ENCODE results near the gene MYL9.

Gene MYL9

DNA sequence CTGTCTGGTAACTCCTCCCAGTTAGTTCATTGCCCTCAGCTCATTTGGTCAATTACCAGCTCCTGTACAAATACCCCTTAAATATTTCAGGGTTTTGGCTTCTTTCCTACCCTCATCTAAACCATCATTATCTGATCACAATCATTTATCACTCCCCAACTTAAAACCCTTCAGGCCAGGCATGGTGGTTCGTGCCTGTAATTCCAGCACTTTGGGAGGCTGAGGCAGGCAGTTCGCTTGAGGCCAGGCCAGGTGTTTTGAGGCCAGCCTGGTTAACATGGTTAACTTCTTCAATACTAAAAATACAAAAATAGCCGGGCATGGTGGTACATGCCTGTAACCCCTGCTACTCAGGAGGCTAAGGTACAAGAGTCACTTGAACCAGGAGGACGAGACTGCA is 41.5 kb downstream of the MYL9 start:
- Histone ChIP-seq H3K9me3 (ENCODE audit: control insufficient read depth, low read length) (no peaks in the 10 kb centered on the region), H3K27me3 (ENCODE audit: control insufficient read depth, insufficient read depth, low read length, poor library complexity, severe bottlenecking) (no peaks in the 10 kb centered on the region), H3K4me1 (ENCODE audit: control insufficient read depth, insufficient read depth, low read length) (peaks cover 6% of the 10 kb centered on the region), H3K4me3 (ENCODE audit: insufficient read depth, low read depth, low read length) (no peak overlapping the region), H3K27ac (ENCODE audit: insufficient read depth, low read depth, low read length, poor library complexity, severe bottlenecking) (no peak overlapping the region), H3K36me3 (ENCODE audit: control insufficient read depth, insufficient read depth, low read length) (peaks cover 23% of the 10 kb centered on the region)
- 91 to 94% methylated on average over 4 of the region's 4 CpGs for WGBS, 2 experiments

DNA sequence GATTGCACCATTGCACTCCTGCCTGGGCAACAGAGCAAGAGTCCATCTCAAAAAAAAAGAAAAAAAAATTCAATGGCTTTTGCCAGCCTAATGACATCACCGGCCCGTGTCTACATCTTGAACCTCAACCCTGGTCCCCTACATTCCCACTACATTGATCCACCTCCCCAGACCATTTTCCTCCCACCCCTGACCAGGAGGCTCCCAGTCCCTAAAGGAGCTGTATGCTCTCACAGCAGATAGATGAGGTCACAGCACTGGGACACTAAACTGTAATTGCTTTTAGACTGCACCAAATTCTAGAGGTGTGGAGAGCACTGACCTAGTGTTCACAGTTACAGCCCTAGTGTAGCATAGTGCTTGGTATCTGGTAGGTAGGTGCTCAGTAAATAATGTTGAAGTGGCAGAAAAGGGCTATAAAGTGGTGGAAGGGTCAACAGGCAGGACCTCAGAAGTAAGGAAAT is 42.7 kb downstream of the MYL9 start:
- H3K4me3 ChIP-seq (ENCODE audit: insufficient read depth, low read depth, low read length): no peak overlapping the region
- 95 to 98% methylated on average over 2 of the region's 2 CpGs for WGBS, 2 experiments
- no peaks in the 10 kb centered on the region for H3K27me3 ChIP-seq (ENCODE audit: control insufficient read depth, insufficient read depth, low read length, poor library complexity, severe bottlenecking)
- peaks cover 6% of the 10 kb centered on the region for H3K4me1 ChIP-seq (ENCODE audit: control insufficient read depth, insufficient read depth, low read length)
- no peaks in the 10 kb centered on the region for H3K9me3 ChIP-seq (ENCODE audit: control insufficient read depth, low read length)
- no peak overlapping the region for H3K27ac ChIP-seq (ENCODE audit: insufficient read depth, low read depth, low read length, poor library complexity, severe bottlenecking)
- H3K36me3 ChIP-seq (ENCODE audit: control insufficient read depth, insufficient read depth, low read length): peaks cover 17% of the 10 kb centered on the region

DNA sequence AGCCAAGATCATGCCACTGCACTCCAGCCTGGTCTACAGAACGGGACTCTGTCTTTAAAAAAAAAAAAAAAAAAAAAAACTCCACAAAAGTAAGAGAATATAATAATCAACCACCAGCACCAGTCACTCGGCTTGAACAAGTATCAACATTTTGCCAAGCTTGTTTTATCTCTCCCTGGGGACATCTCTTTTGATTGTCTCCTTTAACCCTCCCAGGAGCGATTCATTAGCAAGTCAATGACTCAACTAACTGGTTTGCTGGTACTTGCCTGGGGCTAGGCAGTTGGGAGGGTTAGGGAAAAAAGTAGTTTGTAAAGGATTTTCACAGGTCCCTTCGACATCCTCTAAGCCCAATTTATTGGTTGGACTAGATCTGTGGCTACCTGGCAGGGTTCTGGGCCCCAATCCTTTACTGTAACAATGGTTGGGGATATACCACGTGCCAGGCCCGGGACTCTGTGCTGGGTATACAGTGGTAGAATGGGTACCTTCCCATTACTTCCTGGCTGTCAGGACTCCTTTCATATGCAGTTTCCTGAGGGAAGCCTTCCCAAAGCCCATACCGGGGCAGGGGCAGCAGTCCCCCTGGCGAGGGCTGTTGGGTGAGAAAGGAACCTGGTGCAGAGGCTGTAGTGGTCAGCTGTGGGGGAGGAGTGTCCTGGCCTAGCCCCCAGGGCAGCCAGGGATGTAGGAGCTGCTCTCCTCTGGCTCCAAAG is 44.2 kb downstream of the MYL9 start:
- Histone ChIP-seq H3K27me3 (ENCODE audit: control insufficient read depth, insufficient read depth, low read length, poor library complexity, severe bottlenecking) (no peaks in the 10 kb centered on the region), H3K27ac (ENCODE audit: insufficient read depth, low read depth, low read length, poor library complexity, severe bottlenecking) (peak overlapping the region; percentile 18), H3K4me3 (ENCODE audit: insufficient read depth, low read depth, low read length) (no peak overlapping the region), H3K4me1 (ENCODE audit: control insufficient read depth, insufficient read depth, low read length) (peaks cover 6% of the 10 kb centered on the region), H3K9me3 (ENCODE audit: control insufficient read depth, low read length) (no peaks in the 10 kb centered on the region), H3K36me3 (ENCODE audit: control insufficient read depth, insufficient read depth, low read length) (peaks cover 5% of the 10 kb centered on the region)
- 10 to 12% methylated on average over 8 of the region's 8 CpGs for WGBS, 2 experiments

DNA sequence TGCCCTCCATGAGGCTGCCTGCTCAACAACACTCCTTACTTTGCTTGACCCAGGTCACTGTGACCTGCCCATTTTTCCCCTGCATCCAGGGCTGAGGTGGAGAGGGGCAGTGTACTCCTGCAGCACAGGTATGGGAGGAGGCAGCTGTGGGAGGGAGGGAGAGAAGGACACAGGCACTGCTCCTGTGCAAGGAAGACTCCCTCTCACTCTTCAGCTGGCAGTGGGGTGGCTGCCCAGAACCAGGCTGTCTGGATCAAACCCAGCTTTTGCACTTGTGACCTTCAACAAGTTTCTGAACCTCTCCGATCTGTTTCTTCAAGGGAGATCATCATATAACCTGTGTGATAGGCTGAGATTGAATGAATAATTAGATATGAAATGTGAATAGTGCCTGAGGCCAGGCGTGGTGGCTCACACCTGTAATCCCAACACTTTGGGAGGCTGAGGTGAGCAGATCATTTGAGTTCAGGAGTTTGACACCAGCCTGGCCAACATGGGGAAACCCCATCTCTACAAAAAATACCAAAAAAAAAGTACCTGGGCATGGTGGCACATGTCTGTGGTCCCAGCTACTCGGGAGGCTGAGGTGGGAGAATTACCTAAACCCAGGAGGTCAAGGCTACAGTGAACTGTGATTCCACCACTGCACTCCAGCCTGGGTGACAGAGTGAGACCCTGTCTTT is 46.2 kb downstream of the MYL9 start:
- WGBS, 2 experiments: 90 to 93% methylated on average over 3 of the region's 3 CpGs
- Histone ChIP-seq H3K4me3 (ENCODE audit: insufficient read depth, low read depth, low read length) (no peak overlapping the region), H3K4me1 (ENCODE audit: control insufficient read depth, insufficient read depth, low read length) (peaks cover 19% of the 10 kb centered on the region), H3K27ac (ENCODE audit: insufficient read depth, low read depth, low read length, poor library complexity, severe bottlenecking) (no peak overlapping the region), H3K27me3 (ENCODE audit: control insufficient read depth, insufficient read depth, low read length, poor library complexity, severe bottlenecking) (no peaks in the 10 kb centered on the region), H3K9me3 (ENCODE audit: control insufficient read depth, low read length) (no peaks in the 10 kb centered on the region), H3K36me3 (ENCODE audit: control insufficient read depth, insufficient read depth, low read length) (peaks cover 6% of the 10 kb centered on the region)

DNA sequence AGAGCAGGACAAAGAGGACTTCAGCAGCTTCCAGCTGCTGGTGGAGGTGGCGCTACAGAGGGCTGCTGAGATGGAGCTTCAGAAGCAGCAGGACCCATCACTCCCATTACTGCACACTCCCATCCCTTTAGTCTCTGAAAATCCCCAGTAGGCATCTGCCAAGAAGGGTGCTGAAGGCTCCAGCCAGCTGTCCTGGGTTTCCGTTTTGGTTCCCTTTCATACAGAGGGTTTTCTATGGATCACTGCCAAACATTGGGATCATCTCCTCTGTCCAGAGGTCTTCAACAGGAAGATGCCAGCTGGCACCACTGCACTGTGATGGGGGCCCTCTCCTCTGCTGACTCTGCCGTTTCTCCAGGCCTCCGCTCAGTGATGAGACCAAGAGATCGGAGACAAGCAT is 50.0 kb downstream of the MYL9 start:
- H3K36me3 ChIP-seq (ENCODE audit: control insufficient read depth, insufficient read depth, low read length): peaks cover 9% of the 10 kb centered on the region
- no peak overlapping the region for H3K4me3 ChIP-seq (ENCODE audit: insufficient read depth, low read depth, low read length)
- H3K4me1 ChIP-seq (ENCODE audit: control insufficient read depth, insufficient read depth, low read length): peaks cover 13% of the 10 kb centered on the region
- WGBS, 2 experiments: 94 to 95% methylated on average over 5 of the region's 5 CpGs
- H3K9me3 ChIP-seq (ENCODE audit: control insufficient read depth, low read length): no peaks in the 10 kb centered on the region
- no peaks in the 10 kb centered on the region for H3K27me3 ChIP-seq (ENCODE audit: control insufficient read depth, insufficient read depth, low read length, poor library complexity, severe bottlenecking)
- H3K27ac ChIP-seq (ENCODE audit: insufficient read depth, low read depth, low read length, poor library complexity, severe bottlenecking): no peak overlapping the region

DNA sequence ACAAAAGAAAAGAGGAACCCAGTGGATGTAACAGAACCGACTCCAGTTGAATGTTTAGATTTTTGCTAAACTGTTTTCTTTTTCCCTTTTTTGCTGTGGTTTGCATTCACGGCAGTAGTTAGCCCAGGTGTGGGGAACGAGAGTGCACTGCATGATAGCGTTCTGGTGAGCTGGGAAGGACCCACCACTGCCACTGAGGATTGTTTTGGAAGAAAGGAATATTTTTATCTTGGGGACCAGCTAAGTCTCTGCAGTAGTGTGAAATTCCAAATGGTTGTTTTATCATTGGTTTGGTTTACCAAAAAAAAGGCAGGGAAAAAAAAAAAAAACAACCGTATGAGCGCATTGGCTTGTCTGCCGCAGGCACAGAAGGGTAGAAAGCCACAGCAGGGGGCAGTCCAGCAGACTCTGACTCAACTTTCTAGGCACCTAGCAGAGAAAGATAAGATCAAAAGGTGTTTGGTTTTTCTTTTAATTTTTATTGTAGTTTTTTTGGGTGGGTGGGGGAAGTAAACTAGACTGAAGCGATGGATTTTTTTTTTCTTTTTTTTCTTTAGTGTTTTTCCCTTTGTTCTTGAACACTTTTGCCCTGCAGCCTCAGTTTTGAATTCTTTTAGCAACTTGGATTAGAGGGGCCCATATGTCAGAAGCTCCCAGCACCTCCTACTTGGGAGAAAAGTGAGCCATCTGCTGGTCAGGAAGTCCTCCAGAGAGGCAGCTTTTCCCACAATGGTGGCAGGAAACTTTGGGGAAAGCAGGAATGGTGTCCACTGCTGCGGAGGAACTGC is 50.7 kb downstream of the MYL9 start:
- Histone ChIP-seq H3K4me1 (ENCODE audit: control insufficient read depth, insufficient read depth, low read length) (peaks cover 13% of the 10 kb centered on the region), H3K36me3 (ENCODE audit: control insufficient read depth, insufficient read depth, low read length) (peaks cover 9% of the 10 kb centered on the region), H3K27ac (ENCODE audit: insufficient read depth, low read depth, low read length, poor library complexity, severe bottlenecking) (no peak overlapping the region), H3K4me3 (ENCODE audit: insufficient read depth, low read depth, low read length) (no peak overlapping the region), H3K9me3 (ENCODE audit: control insufficient read depth, low read length) (no peaks in the 10 kb centered on the region), H3K27me3 (ENCODE audit: control insufficient read depth, insufficient read depth, low read length, poor library complexity, severe bottlenecking) (no peaks in the 10 kb centered on the region)
- WGBS, 2 experiments: 79 to 81% methylated on average over 9 of the region's 9 CpGs

DNA sequence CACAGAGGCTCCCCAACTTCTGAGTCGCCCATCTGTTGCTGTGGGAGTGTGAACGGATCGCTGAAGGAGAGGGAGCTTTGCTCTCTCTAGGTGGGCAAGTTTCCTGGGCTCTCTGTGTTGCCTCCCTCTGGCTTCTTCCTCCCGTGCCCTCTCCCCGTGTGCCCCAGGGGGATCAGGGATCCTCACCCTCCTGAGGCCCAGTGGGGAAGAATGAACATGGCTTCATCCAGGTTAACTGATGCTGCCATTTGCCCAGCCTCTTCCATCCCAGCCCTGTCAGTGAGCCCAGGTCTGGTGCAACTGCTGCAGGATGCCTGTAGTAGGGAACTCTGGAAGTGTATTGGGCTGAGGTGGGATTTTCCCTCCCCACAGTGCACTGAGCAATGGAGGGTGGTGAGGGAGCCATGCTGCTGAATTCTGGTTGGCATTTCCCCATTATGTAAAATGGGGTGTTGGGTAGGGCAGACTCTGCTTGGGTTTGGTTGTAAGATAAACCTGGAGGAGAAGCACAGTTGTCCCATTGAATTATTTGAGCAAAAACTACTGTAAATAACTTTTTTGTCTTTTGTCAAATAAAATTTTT is 52.1 kb downstream of the MYL9 start:
- Histone ChIP-seq H3K4me1 (ENCODE audit: control insufficient read depth, insufficient read depth, low read length) (peaks cover 13% of the 10 kb centered on the region), H3K27me3 (ENCODE audit: control insufficient read depth, insufficient read depth, low read length, poor library complexity, severe bottlenecking) (no peaks in the 10 kb centered on the region), H3K27ac (ENCODE audit: insufficient read depth, low read depth, low read length, poor library complexity, severe bottlenecking) (no peak overlapping the region), H3K36me3 (ENCODE audit: control insufficient read depth, insufficient read depth, low read length) (peaks cover 9% of the 10 kb centered on the region), H3K4me3 (ENCODE audit: insufficient read depth, low read depth, low read length) (no peak overlapping the region), H3K9me3 (ENCODE audit: control insufficient read depth, low read length) (no peaks in the 10 kb centered on the region)
- WGBS, 2 experiments: 90 to 94% methylated on average over 5 of the region's 5 CpGs

DNA sequence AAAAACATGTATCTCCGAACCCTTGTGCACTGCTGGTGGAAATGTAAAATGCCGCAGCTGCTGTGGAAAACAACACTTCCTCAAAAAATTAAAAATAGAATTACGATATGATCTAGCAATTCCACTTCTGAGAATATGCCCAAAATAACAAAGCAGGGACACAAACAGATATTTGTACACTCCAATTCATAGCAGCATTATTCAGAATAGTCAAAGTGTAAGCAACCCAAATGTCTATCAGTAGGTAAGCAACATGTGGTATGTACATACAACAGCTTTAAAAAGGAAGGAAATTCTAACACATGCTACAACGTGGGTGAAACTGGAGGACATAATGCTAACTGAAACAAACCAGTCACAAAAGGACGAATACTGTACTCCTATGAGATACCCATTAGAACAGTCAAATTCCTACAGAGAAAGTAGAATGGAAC is 58.6 kb downstream of the MYL9 start:
- Histone ChIP-seq H3K4me3 (ENCODE audit: insufficient read depth, low read depth, low read length) (no peak overlapping the region), H3K27me3 (ENCODE audit: control insufficient read depth, insufficient read depth, low read length, poor library complexity, severe bottlenecking) (no peaks in the 10 kb centered on the region), H3K36me3 (ENCODE audit: control insufficient read depth, insufficient read depth, low read length) (no peaks in the 10 kb centered on the region), H3K9me3 (ENCODE audit: control insufficient read depth, low read length) (no peaks in the 10 kb centered on the region), H3K4me1 (ENCODE audit: control insufficient read depth, insufficient read depth, low read length) (no peaks in the 10 kb centered on the region), H3K27ac (ENCODE audit: insufficient read depth, low read depth, low read length, poor library complexity, severe bottlenecking) (no peak overlapping the region)
- 78 to 94% methylated on average over 4 to 5 of the region's 5 CpGs for WGBS, 2 experiments
